SJSA1 (cell line): ENCODE measurements around the gene FHOD3. TPM values are rescaled to one million over a fixed set of nuclear protein-coding genes. Genes with fewer than 3 reads are reported as not detected.

ENCODE experiments used
- DNase-seq, 2 experiments: peaks; one replicate each; pipeline ENCODE4 v3.0.0-alpha.2; 2015 to 2020; ENCODE audit warnings: low spot score in 2 of 2, low read depth in 1 of 2
- H3K27ac ChIP-seq: fragments of 250-450 bp; sonication (Bioruptor Pico); 2 replicates; pipeline ENCODE4 v1.5.1; 2020; ENCODE audit warnings: mild to moderate bottlenecking, moderate library complexity
- H3K27me3 ChIP-seq: fragments of 250-450 bp; sonication (Bioruptor Pico); replicated peaks from 2 replicates; pipeline ENCODE4 v1.5.1; 2020; ENCODE audit warnings: mild to moderate bottlenecking, moderate library complexity
- H3K36me3 ChIP-seq: fragments of 250-450 bp; sonication (Bioruptor Pico); 2 replicates; pipeline ENCODE4 v1.5.1; 2020; ENCODE audit warnings: mild to moderate bottlenecking
- H3K4me1 ChIP-seq: fragments of 250-450 bp; sonication (Bioruptor Pico); replicated peaks from 2 replicates; pipeline ENCODE4 v1.6.1; 2021; ENCODE audit warnings: mild to moderate bottlenecking
- H3K4me3 ChIP-seq: fragments of 250-450 bp; sonication (Bioruptor Pico); 2 replicates; pipeline ENCODE4 v1.5.1; 2020; ENCODE audit warnings: mild to moderate bottlenecking
- H3K9me3 ChIP-seq: fragments of 250-450 bp; sonication (Bioruptor Pico); replicated peaks from 2 replicates; pipeline ENCODE4 v1.5.1; 2020; ENCODE audit warnings: mild to moderate bottlenecking
- total RNA-seq: library from RNA; depleted of rRNA; stranded (reverse); fragments of >200 nt; shearing (Covaris generic); gene quantifications from 2 replicates; pipeline ENCODE4 v1.2.3, GENCODE V29; 2014

FHOD3 gene
- total RNA-seq, 1 experiment from 2014 or later = 0.53 TPM

- Histone ChIP-seq H3K36me3 (no peaks in the 10 kb centered on the region), H3K9me3 (no peaks in the 10 kb centered on the region), H3K4me1 (peaks cover 4% of the 10 kb centered on the region), H3K4me3 (no peak overlapping the region), H3K27ac (no peak overlapping the region), H3K27me3 (peaks cover 27% of the 10 kb centered on the region)
- no peak for DNase-seq
These were observed 5.2 kb downstream of the FHOD3 start for GRCh38 chr18:36302676-36303075.

GRCh38 chr18:36303211-36303844 lies 5.8 kb downstream of the FHOD3 start:
- no peak overlapping the region for H3K27ac ChIP-seq
- H3K9me3 ChIP-seq = no peaks in the 10 kb centered on the region
- H3K36me3 ChIP-seq = no peaks in the 10 kb centered on the region
- H3K4me3 ChIP-seq = no peak overlapping the region
- DNase-seq = no peak
- peaks cover 21% of the 10 kb centered on the region for H3K27me3 ChIP-seq
- no peaks in the 10 kb centered on the region for H3K4me1 ChIP-seq

DNA sequence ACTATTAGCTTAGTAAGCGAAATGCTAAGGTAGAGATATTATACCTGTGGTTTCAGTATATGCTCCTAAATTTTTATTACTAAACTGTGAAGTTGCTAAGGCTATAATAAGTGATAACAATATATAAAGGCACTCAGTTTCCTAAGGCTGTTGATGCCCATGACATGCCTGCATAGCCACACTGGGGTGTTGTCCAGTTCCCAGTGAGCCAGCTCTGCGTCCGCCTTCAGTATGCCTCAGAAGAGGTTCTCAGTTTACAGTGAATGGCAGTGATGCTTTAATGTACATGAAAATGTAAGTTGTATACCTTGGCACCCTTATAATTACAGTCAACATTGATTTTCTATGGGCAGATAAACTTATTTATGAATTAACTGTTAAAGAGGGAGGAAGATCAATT lies 7.2 kb downstream of the FHOD3 start:
- H3K9me3 ChIP-seq = no peaks in the 10 kb centered on the region
- H3K4me1 ChIP-seq = peaks cover 11% of the 10 kb centered on the region
- no peaks in the 10 kb centered on the region for H3K36me3 ChIP-seq
- no peak overlapping the region for H3K4me3 ChIP-seq
- DNase-seq = no peak
- peaks cover 9% of the 10 kb centered on the region; the same call in 1 of the 2 replicates for H3K27me3 ChIP-seq
- no peak overlapping the region for H3K27ac ChIP-seq

- Histone ChIP-seq H3K9me3 (no peaks in the 10 kb centered on the region), H3K27ac (no peak overlapping the region), H3K36me3 (no peaks in the 10 kb centered on the region), H3K4me1 (peaks cover 17% of the 10 kb centered on the region), H3K27me3 (peaks cover 4% of the 10 kb centered on the region; the same call in 1 of the 2 replicates), H3K4me3 (no peak overlapping the region)
- DNase-seq = no peak
These were observed 7.9 kb downstream of the FHOD3 start for GRCh38 chr18:36305375-36305774.

GRCh38 chr18:36307513-36307912 lies 10.0 kb downstream of the FHOD3 start:
- no peak for DNase-seq
- H3K4me1 ChIP-seq = peaks cover 22% of the 10 kb centered on the region

GRCh38 chr18:36308711-36309435 lies 11.4 kb downstream of the FHOD3 start:
- peaks cover 22% of the 10 kb centered on the region for H3K4me1 ChIP-seq
- H3K9me3 ChIP-seq = no peaks in the 10 kb centered on the region
- no peak for DNase-seq
- 0 out of 2 replicates have a peak, but pooled peaks cover 4% of the 10 kb centered on the region for H3K27me3 ChIP-seq
- H3K36me3 ChIP-seq = no peaks in the 10 kb centered on the region
- no peak overlapping the region for H3K4me3 ChIP-seq
- peak overlapping the region; percentile 90 for H3K27ac ChIP-seq

More at GRCh38 chr18:36307513-36307912, 10.0 kb downstream of the FHOD3 start:
- Histone ChIP-seq H3K4me3 (no peak overlapping the region), H3K36me3 (no peaks in the 10 kb centered on the region), H3K27me3 (0 out of 2 replicates have a peak, but pooled peaks cover 4% of the 10 kb centered on the region), H3K9me3 (no peaks in the 10 kb centered on the region), H3K27ac (no peak overlapping the region)

- H3K27ac ChIP-seq = peak overlapping the region; percentile 90
- H3K27me3 ChIP-seq = no peaks in the 10 kb centered on the region
- no peaks in the 10 kb centered on the region for H3K36me3 ChIP-seq
- peaks cover 30% of the 10 kb centered on the region for H3K4me1 ChIP-seq
- no peaks in the 10 kb centered on the region for H3K9me3 ChIP-seq
- H3K4me3 ChIP-seq = no peak overlapping the region
- DNase-seq = peak; percentile 93 to 95
These were observed 12.2 kb downstream of the FHOD3 start for GRCh38 chr18:36309436-36310391.

- Histone ChIP-seq H3K4me3 (no peak overlapping the region), H3K9me3 (no peaks in the 10 kb centered on the region), H3K36me3 (no peaks in the 10 kb centered on the region), H3K27ac (no peak overlapping the region), H3K27me3 (no peaks in the 10 kb centered on the region), H3K4me1 (peaks cover 43% of the 10 kb centered on the region)
- no peak for DNase-seq
These were observed 13.6 kb downstream of the FHOD3 start for GRCh38 chr18:36311026-36311570.

GRCh38 chr18:36312806-36313395 lies 15.4 kb downstream of the FHOD3 start:
- no peak for DNase-seq
- Histone ChIP-seq H3K36me3 (no peaks in the 10 kb centered on the region), H3K27me3 (no peaks in the 10 kb centered on the region), H3K9me3 (no peaks in the 10 kb centered on the region; the same call in 1 of the 2 replicates), H3K27ac (no peak overlapping the region), H3K4me3 (no peak overlapping the region), H3K4me1 (peaks cover 47% of the 10 kb centered on the region)

- peak overlapping the region; percentile 37 for H3K27ac ChIP-seq
These were observed 16.6 kb downstream of the FHOD3 start for GRCh38 chr18:36314098-36314497.

DNA sequence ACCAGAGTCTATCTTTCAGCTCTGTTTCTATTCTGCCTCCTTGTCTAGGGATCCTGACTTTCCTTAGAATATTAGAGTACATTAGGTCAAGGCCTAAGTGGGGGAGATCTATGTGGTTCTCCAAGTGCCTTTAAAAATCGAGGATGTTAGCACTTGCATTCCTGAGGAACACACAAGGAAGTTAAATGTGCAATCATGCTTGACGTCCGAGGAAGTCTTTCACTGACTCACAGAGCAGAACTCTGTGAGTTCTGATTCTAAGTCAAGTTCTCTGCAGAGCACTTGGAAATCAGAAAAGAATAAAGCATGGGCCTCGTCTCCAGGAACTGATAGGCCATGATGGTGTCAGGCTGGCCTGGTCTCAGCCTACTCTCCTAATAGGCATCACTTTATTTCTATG lies 17.2 kb downstream of the FHOD3 start:
- Histone ChIP-seq H3K9me3 (no peaks in the 10 kb centered on the region; the same call in 1 of the 2 replicates), H3K36me3 (no peaks in the 10 kb centered on the region), H3K4me1 (peaks cover 36% of the 10 kb centered on the region), H3K27ac (peak overlapping the region; percentile 47), H3K27me3 (no peaks in the 10 kb centered on the region), H3K4me3 (no peak overlapping the region)
- peak in 1 of 2 experiments; percentile 35 for DNase-seq

More at GRCh38 chr18:36314098-36314497, 16.6 kb downstream of the FHOD3 start:
- no peaks in the 10 kb centered on the region for H3K36me3 ChIP-seq
- no peaks in the 10 kb centered on the region; the same call in 1 of the 2 replicates for H3K9me3 ChIP-seq
- no peaks in the 10 kb centered on the region for H3K27me3 ChIP-seq
- H3K4me3 ChIP-seq = no peak overlapping the region
- no peak for DNase-seq
- H3K4me1 ChIP-seq = peaks cover 40% of the 10 kb centered on the region

- H3K27me3 ChIP-seq = no peaks in the 10 kb centered on the region
- peak overlapping the region; percentile 47 for H3K27ac ChIP-seq
- H3K36me3 ChIP-seq = no peaks in the 10 kb centered on the region
- no peak overlapping the region for H3K4me3 ChIP-seq
- peak in 1 of 2 experiments; percentile 33 for DNase-seq
- H3K9me3 ChIP-seq = no peaks in the 10 kb centered on the region; the same call in 1 of the 2 replicates
- peaks cover 26% of the 10 kb centered on the region for H3K4me1 ChIP-seq
These were observed 18.2 kb downstream of the FHOD3 start for GRCh38 chr18:36315736-36316135.

- Histone ChIP-seq H3K9me3 (no peaks in the 10 kb centered on the region; the same call in 1 of the 2 replicates), H3K4me1 (peaks cover 25% of the 10 kb centered on the region), H3K27me3 (no peaks in the 10 kb centered on the region), H3K4me3 (no peak overlapping the region), H3K36me3 (no peaks in the 10 kb centered on the region), H3K27ac (0 out of 2 replicates have a peak overlapping the region, but pooled peaks have one; percentile 47)
- DNase-seq = no peak
These were observed 18.7 kb downstream of the FHOD3 start for GRCh38 chr18:36316246-36316645.
